CD1c-positive myeloid dendritic cell (primary cell): ENCODE measurements around the gene KIAA0825.

Experiments
- DNase-seq: peaks from one replicate; pipeline ENCODE4 v3.0.0-alpha.2; 2016; ENCODE audit errors: extremely low spot score

KIAA0825 gene

GRCh38 chr5:94313188-94313587, 305.2 kb downstream of the KIAA0825 start:
- no peak for DNase-seq

GRCh38 chr5:94312298-94312697, 306.1 kb downstream of the KIAA0825 start:
- DNase-seq: no peak

- no peak for DNase-seq
Observed at GRCh38 chr5:94310833-94311232, 307.6 kb downstream of the KIAA0825 start.

GRCh38 chr5:94309141-94309540, 309.3 kb downstream of the KIAA0825 start:
- DNase-seq: no peak

GRCh38 chr5:94308442-94308841, 310.0 kb downstream of the KIAA0825 start:
- DNase-seq: no peak

GRCh38 chr5:94304146-94304545, 314.3 kb downstream of the KIAA0825 start:
- DNase-seq: no peak

GRCh38 chr5:94288937-94289336, 329.5 kb downstream of the KIAA0825 start:
- no peak for DNase-seq

- no peak for DNase-seq
Observed at GRCh38 chr5:94285984-94286383, 332.4 kb downstream of the KIAA0825 start.

GRCh38 chr5:94283093-94283492, 335.3 kb downstream of the KIAA0825 start:
- DNase-seq: no peak

GRCh38 chr5:94281236-94281801, 337.1 kb downstream of the KIAA0825 start:
- no peak for DNase-seq

GRCh38 chr5:94276751-94277150, 341.7 kb downstream of the KIAA0825 start:
- no peak for DNase-seq

- no peak for DNase-seq
Observed at GRCh38 chr5:94276048-94276447, 342.4 kb downstream of the KIAA0825 start.

- no peak for DNase-seq
Observed at GRCh38 chr5:94274707-94275106, 343.7 kb downstream of the KIAA0825 start.

- no peak for DNase-seq
Observed at GRCh38 chr5:94268226-94268625, 350.2 kb downstream of the KIAA0825 start.

GRCh38 chr5:94267350-94267899, 351.0 kb downstream of the KIAA0825 start:
- DNase-seq: no peak

GRCh38 chr5:94266170-94266569, 352.2 kb downstream of the KIAA0825 start:
- no peak for DNase-seq

- no peak for DNase-seq
Observed at GRCh38 chr5:94263068-94263467, 355.3 kb downstream of the KIAA0825 start.

GRCh38 chr5:94260096-94260495, 358.3 kb downstream of the KIAA0825 start:
- DNase-seq: no peak

- DNase-seq: no peak
Observed at GRCh38 chr5:94254214-94254613, 364.2 kb downstream of the KIAA0825 start.

GRCh38 chr5:94250985-94251384, 367.4 kb downstream of the KIAA0825 start:
- no peak for DNase-seq

- no peak for DNase-seq
Observed at GRCh38 chr5:94249430-94249829, 369.0 kb downstream of the KIAA0825 start.

- DNase-seq: no peak
Observed at GRCh38 chr5:94248175-94248875, 370.1 kb downstream of the KIAA0825 start.

- DNase-seq: peak; percentile 47
Observed at GRCh38 chr5:94245608-94246007, 372.8 kb downstream of the KIAA0825 start.
